Psoas muscle (tissue), 8 donors: ENCODE data around the gene GPAT3. TPM values are rescaled to one million over a fixed set of nuclear protein-coding genes. Genes with fewer than 3 reads are reported as not detected.

Experiments
- ATAC-seq, 4 donors: fragments of 200-7000 bp; cut with Tn5 transposase; one replicate each; pipeline ENCODE4 v1.9.1; 2020; ENCODE audit warnings: moderate library complexity in 3 of 4, mild to moderate bottlenecking in 2 of 4
- DNase-seq, 2 donors: peaks; one replicate each; pipeline ENCODE4 v3.0.0-alpha.2; 2020
- H3K27ac ChIP-seq: fragments of 200-600 bp; one replicate; pipeline ENCODE4 v1.8.0; 2022
- H3K27me3 ChIP-seq, 3 donors: fragments of 200-600 bp in 1 of 3; one replicate each; pipeline versions ENCODE4 v1.6.1 to v1.8.0; 2013 to 2022; ENCODE audit warnings: low read length in 2 of 3, mild to moderate bottlenecking in 2 of 3, moderate library complexity in 1 of 3; ENCODE audit not compliant: insufficient read depth in 3 of 3
- H3K36me3 ChIP-seq, 2 donors: fragments of 200-600 bp in 1 of 2; one replicate each; pipeline versions ENCODE4 v1.6.1 to v1.8.0; 2013 to 2022; ENCODE audit warnings: low read depth in 1 of 2, mild to moderate bottlenecking in 1 of 2, moderate library complexity in 1 of 2; ENCODE audit not compliant: insufficient read depth in 1 of 2
- H3K4me1 ChIP-seq: fragments of 200-600 bp; one replicate; pipeline ENCODE4 v1.8.0; 2022
- H3K4me3 ChIP-seq: fragments of 200-600 bp; one replicate; pipeline ENCODE4 v1.8.0; 2022; ENCODE audit warnings: mild to moderate bottlenecking
- H3K9me3 ChIP-seq: fragments of 200-600 bp; one replicate; pipeline ENCODE4 v1.8.0; 2022
- WGBS, 3 donors: extraction: QIAGEN DNeasy Blood & Tissue Kit; methylation state at CpG; one replicate each; pipeline versions ENCODE4 v1.1.6 to v1.1.7; 2013; 5-methylcytosine and 5-hydroxymethylcytosine counted together
- intact Hi-C, 2 donors: fragments of 100-400 bp; cut with DNase I; formaldehyde crosslinking; loops; one replicate each; pipeline versions ENCODE4 v1.11.0 to v1.14.2; 2022
- polyA plus RNA-seq, 3 donors: library from polyadenylated mRNA; stranded (reverse); fragments of 200-250 nt; gene quantifications; one replicate each; pipeline ENCODE4 v1.2.3, GENCODE V29; 2013
- total RNA-seq, 4 donors: library from RNA; stranded (reverse); fragmentation: NEBNext Ultra II Directional in 2 of 4; extraction: Animal tissue kit (Norgen Biotek cat#: 25700) in 2 of 4; gene quantifications; one replicate each; pipeline versions ENCODE4 v1.2.1 to v1.2.4, GENCODE V29; 2021 to 2023
- TF ChIP-seq, protein P1 (sequence below): fragments of 200-600 bp; IDR thresholded peaks from one replicate; pipeline ENCODE4 v1.8.0; 2022; ENCODE audit warnings: antibody characterized with exemption
- donor health status: healthy with polysubstance abuse.
- donor health status: DM: no; HTN: no; CAD: no; lungs with moderate emphysema.
- donor health status: Bipolar disorder and iron deficiency.
- donor health status: healthy.
- donor health status: DM: yes; HTN: yes; CAD: no.
- donor health status: DM: no; HTN: no; CAD: no.
- donor health status: DM: no; HTN: no; CAD: no.
- donor health status: DM: yes; HTN: yes; CAD: no.

GPAT3 gene
- total and polyA plus RNA-seq, 7 donors = 18.9 to 108 (median 42.0) TPM

DNA sequence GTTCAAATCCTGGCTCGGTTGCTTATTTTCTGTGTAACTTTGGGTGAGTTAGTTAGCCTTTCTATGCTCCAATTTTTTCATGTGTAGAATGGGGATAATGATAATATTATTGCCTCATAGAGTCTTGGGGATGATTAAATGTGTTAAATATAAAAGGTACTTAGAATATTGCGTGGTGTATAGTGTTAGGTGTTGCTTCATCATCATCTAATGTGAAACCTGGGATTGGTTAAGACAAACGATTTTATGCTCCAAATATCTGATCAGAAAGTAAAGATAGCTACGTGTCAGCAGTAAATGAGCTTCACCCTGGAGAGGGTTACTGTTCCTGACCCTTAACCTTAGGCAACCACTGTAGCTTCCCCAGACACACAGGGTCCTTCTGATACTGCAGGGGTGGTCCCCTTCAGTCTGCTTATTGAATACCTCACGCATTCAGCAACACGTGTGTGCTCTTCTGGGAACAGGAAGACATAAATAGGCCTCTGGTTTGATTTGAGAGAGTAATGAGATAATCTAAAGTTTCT is 50.1 kb downstream of the GPAT3 start:
- no peaks in the 10 kb centered on the region for H3K27me3 ChIP-seq
- intact Hi-C loops = no loop called here
- H3K27ac ChIP-seq = no peak overlapping the region
- no peak for DNase-seq
- H3K9me3 ChIP-seq = no peaks in the 10 kb centered on the region
- no peak for ATAC-seq
- peaks cover 7 to 45% of the 10 kb centered on the region in 2 donors for H3K36me3 ChIP-seq
- H3K4me1 ChIP-seq = peaks cover 16% of the 10 kb centered on the region
- TF ChIP-seq, protein P1, sequence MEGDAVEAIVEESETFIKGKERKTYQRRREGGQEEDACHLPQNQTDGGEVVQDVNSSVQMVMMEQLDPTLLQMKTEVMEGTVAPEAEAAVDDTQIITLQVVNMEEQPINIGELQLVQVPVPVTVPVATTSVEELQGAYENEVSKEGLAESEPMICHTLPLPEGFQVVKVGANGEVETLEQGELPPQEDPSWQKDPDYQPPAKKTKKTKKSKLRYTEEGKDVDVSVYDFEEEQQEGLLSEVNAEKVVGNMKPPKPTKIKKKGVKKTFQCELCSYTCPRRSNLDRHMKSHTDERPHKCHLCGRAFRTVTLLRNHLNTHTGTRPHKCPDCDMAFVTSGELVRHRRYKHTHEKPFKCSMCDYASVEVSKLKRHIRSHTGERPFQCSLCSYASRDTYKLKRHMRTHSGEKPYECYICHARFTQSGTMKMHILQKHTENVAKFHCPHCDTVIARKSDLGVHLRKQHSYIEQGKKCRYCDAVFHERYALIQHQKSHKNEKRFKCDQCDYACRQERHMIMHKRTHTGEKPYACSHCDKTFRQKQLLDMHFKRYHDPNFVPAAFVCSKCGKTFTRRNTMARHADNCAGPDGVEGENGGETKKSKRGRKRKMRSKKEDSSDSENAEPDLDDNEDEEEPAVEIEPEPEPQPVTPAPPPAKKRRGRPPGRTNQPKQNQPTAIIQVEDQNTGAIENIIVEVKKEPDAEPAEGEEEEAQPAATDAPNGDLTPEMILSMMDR = no peak
- WGBS, 3 donors = 68 to 72% (median 68%) methylated on average over 6 of the region's 6 CpGs
- no peak overlapping the region for H3K4me3 ChIP-seq

DNA sequence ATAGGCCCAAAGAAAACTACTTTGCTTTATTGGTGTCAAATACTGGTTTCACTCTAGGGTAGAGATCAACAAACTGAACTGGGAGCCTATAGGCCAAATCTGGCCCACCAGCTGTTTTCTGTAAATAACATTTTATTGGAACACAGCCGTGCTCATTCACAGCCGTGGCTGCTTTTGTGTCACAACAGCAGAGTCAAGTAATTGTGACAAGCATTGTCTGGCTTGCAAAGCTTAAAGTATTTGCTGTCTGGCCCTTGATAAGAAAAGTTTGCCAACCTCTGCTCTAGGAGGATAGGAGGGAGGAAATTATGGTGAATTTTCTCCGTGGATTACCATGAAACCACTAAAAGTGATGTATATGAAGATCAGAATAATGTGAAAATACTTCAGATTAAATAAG is 53.4 kb downstream of the GPAT3 start:
- no peak overlapping the region for H3K4me3 ChIP-seq
- peaks cover 6% of the 10 kb centered on the region for H3K4me1 ChIP-seq
- TF ChIP-seq, protein P1 = no peak
- intact Hi-C loops = no loop called here
- peak overlapping the region; percentile 7 for H3K27ac ChIP-seq
- peaks cover 5 to 60% of the 10 kb centered on the region in 2 donors for H3K36me3 ChIP-seq
- no peaks in the 10 kb centered on the region for H3K27me3 ChIP-seq
- DNase-seq (no peak), ATAC-seq (peak in 2 of 4 donors; percentile 54)
- no peaks in the 10 kb centered on the region for H3K9me3 ChIP-seq
- 23 to 33% (median 26%) methylated on average over 3 of the region's 3 CpGs for WGBS, 3 donors

DNA sequence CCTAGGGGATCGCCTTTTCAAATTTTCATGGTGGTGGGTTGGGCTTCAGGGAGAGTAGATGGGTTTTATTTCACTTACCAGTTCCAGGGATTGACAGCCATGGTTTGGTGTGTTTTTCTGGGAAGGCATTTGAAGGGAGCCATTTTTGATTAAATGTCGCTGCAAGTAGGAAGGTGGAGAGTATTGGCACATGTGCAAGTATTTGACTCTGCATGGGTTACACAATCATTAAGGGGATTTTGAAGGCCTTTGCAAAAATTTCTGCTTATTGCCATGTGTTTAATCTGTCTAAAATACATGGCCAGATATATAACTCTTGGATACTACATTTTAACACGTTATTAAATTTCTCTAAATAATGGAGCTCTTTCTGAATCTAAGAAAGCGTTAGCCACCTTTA is 55.1 kb downstream of the GPAT3 start:
- TF ChIP-seq, protein P1 = no peak
- Histone ChIP-seq H3K9me3 (no peaks in the 10 kb centered on the region), H3K36me3 (peaks cover 8 to 77% of the 10 kb centered on the region in 2 donors), H3K27me3 (no peaks in the 10 kb centered on the region), H3K4me3 (no peak overlapping the region), H3K27ac (no peak overlapping the region), H3K4me1 (peaks cover 6% of the 10 kb centered on the region)
- DNase-seq = no peak
- WGBS, 3 donors = 80 to 86% (median 81%) methylated on average over 4 of the region's 4 CpGs
- intact Hi-C loops = no loop called here
- ATAC-seq = no peak

DNA sequence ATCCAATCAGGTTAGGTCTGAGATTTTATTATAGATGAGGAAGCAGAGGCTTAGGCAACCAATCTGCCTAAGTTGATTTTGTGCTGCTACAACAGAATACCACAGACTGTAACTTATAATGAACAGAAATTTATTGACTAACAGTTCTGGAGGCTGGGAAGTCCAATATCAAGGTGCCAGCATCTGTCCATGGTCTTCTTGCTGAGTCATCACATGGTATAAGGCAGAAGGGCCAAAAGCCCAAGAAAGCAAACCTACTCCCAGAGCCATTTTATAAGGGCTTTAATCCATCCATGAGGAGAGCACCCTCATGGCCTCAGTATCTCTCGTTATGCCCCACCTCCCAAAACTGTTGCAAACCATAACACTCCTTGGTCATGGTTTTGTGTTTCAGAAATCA is 55.8 kb downstream of the GPAT3 start:
- TF ChIP-seq, protein P1 = no peak
- WGBS, 3 donors = 90 to 100% (median 97%) methylated on average over 1 of the region's 1 CpG
- H3K36me3 ChIP-seq = peaks cover 8 to 84% of the 10 kb centered on the region in 2 donors
- no peaks in the 10 kb centered on the region for H3K27me3 ChIP-seq
- no peaks in the 10 kb centered on the region for H3K9me3 ChIP-seq
- DNase-seq (no peak), ATAC-seq (no peak)
- intact Hi-C loops = no loop called here
- no peak overlapping the region for H3K4me3 ChIP-seq
- peaks cover 6% of the 10 kb centered on the region for H3K4me1 ChIP-seq
- no peak overlapping the region for H3K27ac ChIP-seq

DNA sequence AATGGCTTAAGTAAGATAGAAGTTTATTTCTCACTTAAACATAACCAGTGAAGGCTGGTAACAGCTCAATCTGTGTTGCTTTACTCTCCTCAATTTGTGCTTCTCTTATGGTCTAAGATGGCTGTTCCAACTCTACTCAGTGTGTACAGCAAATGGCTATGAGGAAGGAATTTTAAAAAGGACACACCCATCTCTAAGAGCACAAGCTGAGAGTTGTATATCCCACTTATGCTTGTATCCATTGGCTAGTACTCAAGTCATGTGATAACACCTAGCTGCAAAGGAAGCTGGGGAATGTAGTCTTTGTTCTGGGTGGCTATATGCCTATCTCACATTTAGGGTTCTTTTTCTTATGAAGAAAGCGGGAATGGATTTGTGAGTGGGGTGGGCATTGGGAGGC is 63.3 kb downstream of the GPAT3 start:
- Histone ChIP-seq H3K4me3 (no peak overlapping the region), H3K27me3 (no peaks in the 10 kb centered on the region), H3K9me3 (no peaks in the 10 kb centered on the region), H3K27ac (no peak overlapping the region), H3K4me1 (no peaks in the 10 kb centered on the region), H3K36me3 (peaks cover 9 to 74% of the 10 kb centered on the region in 2 donors)
- 0 to 97% (median 67%) methylated on average over 1 of the region's 1 CpG for WGBS, 3 donors
- intact Hi-C loops = no loop called here
- ATAC-seq (no peak), DNase-seq (no peak)
- TF ChIP-seq, protein P1 = no peak
